Measurements from ENCODE around the gene CTU2. TPM values are rescaled to one million over a fixed set of nuclear protein-coding genes. Genes with fewer than 3 reads are reported as not detected.

The CTU2 gene
- polyA plus RNA-seq, 1 experiment: 6.5 TPM

- peak overlapping the region; percentile 63 for H3K4me3 ChIP-seq (ENCODE audit: low read depth, low read length)
- no peaks in the 10 kb centered on the region for H3K27me3 ChIP-seq (ENCODE audit: control insufficient read depth, insufficient read depth, low read length)
- no peak overlapping the region for H3K27ac ChIP-seq (ENCODE audit: low read depth, low read length)
- no peak for DNase-seq (ENCODE audit: low read depth, low spot score)
- ChIA-PET CTCF (interaction anchor here (0.6 kb wide), 1 partner anchor 17 kb away, joined by 3 read pairs; no protein-coding TSS in a partner anchor), POLR2A (interaction anchor here (1.0 kb wide), 1 partner anchor 19 kb away, joined by 4 read pairs; the partner anchor contains the start of gene SNAI3)
- TF ChIP-seq, protein P1, sequence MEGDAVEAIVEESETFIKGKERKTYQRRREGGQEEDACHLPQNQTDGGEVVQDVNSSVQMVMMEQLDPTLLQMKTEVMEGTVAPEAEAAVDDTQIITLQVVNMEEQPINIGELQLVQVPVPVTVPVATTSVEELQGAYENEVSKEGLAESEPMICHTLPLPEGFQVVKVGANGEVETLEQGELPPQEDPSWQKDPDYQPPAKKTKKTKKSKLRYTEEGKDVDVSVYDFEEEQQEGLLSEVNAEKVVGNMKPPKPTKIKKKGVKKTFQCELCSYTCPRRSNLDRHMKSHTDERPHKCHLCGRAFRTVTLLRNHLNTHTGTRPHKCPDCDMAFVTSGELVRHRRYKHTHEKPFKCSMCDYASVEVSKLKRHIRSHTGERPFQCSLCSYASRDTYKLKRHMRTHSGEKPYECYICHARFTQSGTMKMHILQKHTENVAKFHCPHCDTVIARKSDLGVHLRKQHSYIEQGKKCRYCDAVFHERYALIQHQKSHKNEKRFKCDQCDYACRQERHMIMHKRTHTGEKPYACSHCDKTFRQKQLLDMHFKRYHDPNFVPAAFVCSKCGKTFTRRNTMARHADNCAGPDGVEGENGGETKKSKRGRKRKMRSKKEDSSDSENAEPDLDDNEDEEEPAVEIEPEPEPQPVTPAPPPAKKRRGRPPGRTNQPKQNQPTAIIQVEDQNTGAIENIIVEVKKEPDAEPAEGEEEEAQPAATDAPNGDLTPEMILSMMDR (IDR thresholded peaks at IDR 0.05; ENCODE audit: low read depth, low read length): no peak
- no peaks in the 10 kb centered on the region for H3K9me3 ChIP-seq (ENCODE audit: control insufficient read depth, insufficient read depth, low read length)
These were observed 488 bp upstream of the CTU2 start for GRCh38 chr16:88705801-88706228.

GRCh38 chr16:88706965-88707826 is 893 bp downstream of the CTU2 start:
- no peak for DNase-seq (ENCODE audit: low read depth, low spot score)
- CTCF ChIA-PET: interaction anchor here (1.1 to 1.5 kb wide), 3 partner anchors 30 to 460 kb away, joined by 3 to 5 read pairs (median 5); no protein-coding TSS in a partner anchor
- POLR2A ChIA-PET: no interaction called here
- TF ChIP-seq, protein P1 (IDR thresholded peaks at IDR 0.05; ENCODE audit: low read depth, low read length): no peak
- Histone ChIP-seq H3K27me3 (ENCODE audit: control insufficient read depth, insufficient read depth, low read length) (no peaks in the 10 kb centered on the region), H3K9me3 (ENCODE audit: control insufficient read depth, insufficient read depth, low read length) (no peaks in the 10 kb centered on the region; the same call in 1 of the 2 replicates), H3K27ac (ENCODE audit: low read depth, low read length) (peak overlapping the region; percentile 39), H3K4me3 (ENCODE audit: low read depth, low read length) (peak overlapping the region; percentile 92)

DNA sequence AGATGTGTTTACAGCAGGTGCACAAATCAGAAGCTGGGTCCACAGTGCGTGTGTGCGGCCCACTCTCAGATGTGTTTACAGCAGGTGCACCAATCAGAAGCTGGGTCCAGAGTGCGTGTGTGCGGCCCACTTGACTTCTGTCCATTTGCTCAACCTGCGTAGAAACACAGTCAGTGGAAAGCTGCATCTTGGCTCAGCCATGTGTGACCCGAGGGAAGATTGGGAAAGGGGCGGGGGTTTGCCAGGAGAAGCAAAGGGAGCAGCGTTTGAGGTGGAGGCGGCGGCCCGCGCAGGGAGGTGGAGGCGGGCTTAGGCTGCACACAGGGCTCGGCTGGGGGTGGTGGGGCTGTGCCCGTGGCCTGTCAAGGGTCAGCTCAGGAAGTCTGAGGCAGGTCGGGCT is 4.3 kb downstream of the CTU2 start:
- Histone ChIP-seq H3K4me3 (ENCODE audit: low read depth, low read length) (no peak overlapping the region), H3K9me3 (ENCODE audit: control insufficient read depth, insufficient read depth, low read length) (no peaks in the 10 kb centered on the region; the same call in 1 of the 2 replicates), H3K27me3 (ENCODE audit: control insufficient read depth, insufficient read depth, low read length) (no peaks in the 10 kb centered on the region), H3K27ac (ENCODE audit: low read depth, low read length) (no peak overlapping the region)
- TF ChIP-seq, protein P1 (IDR thresholded peaks at IDR 0.05; ENCODE audit: low read depth, low read length): no peak
- CTCF ChIA-PET: interaction anchor here (2.5 kb wide), 1 partner anchor 27 kb away, joined by 10 read pairs; no protein-coding TSS in a partner anchor
- no peak for DNase-seq (ENCODE audit: low read depth, low spot score)
- POLR2A ChIA-PET: no interaction called here

GRCh38 chr16:88711750-88712340 is 5.5 kb downstream of the CTU2 start:
- POLR2A ChIA-PET: no interaction called here
- Histone ChIP-seq H3K27me3 (ENCODE audit: control insufficient read depth, insufficient read depth, low read length) (no peaks in the 10 kb centered on the region), H3K9me3 (ENCODE audit: control insufficient read depth, insufficient read depth, low read length) (peaks cover 10% of the 10 kb centered on the region; the same call in 1 of the 2 replicates), H3K4me3 (ENCODE audit: low read depth, low read length) (no peak overlapping the region), H3K27ac (ENCODE audit: low read depth, low read length) (no peak overlapping the region)
- TF ChIP-seq, protein P1 (IDR thresholded peaks at IDR 0.05; ENCODE audit: low read depth, low read length): no peak
- CTCF ChIA-PET: no interaction called here
- no peak for DNase-seq (ENCODE audit: low read depth, low spot score)
